Small intestine (tissue), 7 donors: ENCODE data around the gene TBCEL. TPM values are rescaled to one million over a fixed set of nuclear protein-coding genes. Genes with fewer than 3 reads are reported as not detected.
"Not testable (repeated sequence)": the region's sequence is repeated elsewhere in the genome, so short reads cannot be mapped to it uniquely, and the experiment has no call there.

Experiments used
- DNase-seq, 2 donors: peaks; one replicate each; pipeline versions ENCODE4 v3.0.0 to v3.0.0-alpha.2; 2013
- FAIRE-seq: peaks from 2 replicates; lab custom pipeline; 2012; peaks lifted over from hg19 to GRCh38; lab: Jason Lieb, UNC
- H3K27ac ChIP-seq, 3 donors: one replicate each; pipeline ENCODE4 v1.5.1; 2013; ENCODE audit warnings: low read length in 2 of 3, mild to moderate bottlenecking in 2 of 3, control low read depth in 1 of 3, inconsistent platforms in 1 of 3, low read depth in 1 of 3, moderate library complexity in 1 of 3
- H3K27me3 ChIP-seq, 3 donors: one replicate each; pipeline ENCODE4 v1.6.1; 2013; ENCODE audit warnings: low read length in 3 of 3, inconsistent platforms in 1 of 3; ENCODE audit not compliant: control insufficient read depth in 3 of 3, insufficient read depth in 3 of 3
- H3K36me3 ChIP-seq, 3 donors: one replicate each; pipeline ENCODE4 v1.6.1; 2013; ENCODE audit warnings: low read length in 3 of 3, inconsistent platforms in 1 of 3, low read depth in 1 of 3, mild to moderate bottlenecking in 1 of 3, moderate library complexity in 1 of 3; ENCODE audit not compliant: control insufficient read depth in 3 of 3, insufficient read depth in 2 of 3
- H3K4me1 ChIP-seq, 3 donors: one replicate each; pipeline ENCODE4 v1.6.1; 2013; ENCODE audit warnings: low read length in 2 of 3, inconsistent platforms in 1 of 3, low read depth in 1 of 3, mild to moderate bottlenecking in 1 of 3, moderate library complexity in 1 of 3; ENCODE audit not compliant: control insufficient read depth in 3 of 3, insufficient read depth in 2 of 3
- H3K4me3 ChIP-seq, 3 donors: one replicate each; pipeline ENCODE4 v1.5.1; 2013; ENCODE audit warnings: low read length in 3 of 3, control low read depth in 1 of 3, inconsistent platforms in 1 of 3, low read depth in 1 of 3, mild to moderate bottlenecking in 1 of 3, moderate library complexity in 1 of 3
- H3K9me3 ChIP-seq, 2 donors: one replicate each; pipeline ENCODE4 v1.6.1; 2013; ENCODE audit warnings: low read depth in 1 of 2, low read length in 1 of 2; ENCODE audit not compliant: control insufficient read depth in 2 of 2, insufficient read depth in 1 of 2
- WGBS, 3 donors: extraction: QIAGEN DNeasy Blood & Tissue Kit; methylation state at CpG; one replicate each; pipeline ENCODE4 v1.1.7; 2013; 5-methylcytosine and 5-hydroxymethylcytosine counted together
- polyA plus RNA-seq, 4 donors: library from polyadenylated mRNA; stranded (reverse) in 3 of 4; unstranded in 1 of 4; fragments of 200-250 nt in 3 of 4; fragments of 120-200 nt in 1 of 4; gene quantifications; one replicate each; pipeline versions ENCODE4 v1.2.1 to v1.2.3, GENCODE V29; 2013
- donor health status: healthy with polysubstance abuse.
- donor health status: control.
- donor health status: control.
- donor health status: Bipolar disorder and iron deficiency.
- donor health status: healthy.

Gene TBCEL
- polyA plus RNA-seq, 4 donors: 3.1 to 24.0 (median 4.0) TPM

DNA sequence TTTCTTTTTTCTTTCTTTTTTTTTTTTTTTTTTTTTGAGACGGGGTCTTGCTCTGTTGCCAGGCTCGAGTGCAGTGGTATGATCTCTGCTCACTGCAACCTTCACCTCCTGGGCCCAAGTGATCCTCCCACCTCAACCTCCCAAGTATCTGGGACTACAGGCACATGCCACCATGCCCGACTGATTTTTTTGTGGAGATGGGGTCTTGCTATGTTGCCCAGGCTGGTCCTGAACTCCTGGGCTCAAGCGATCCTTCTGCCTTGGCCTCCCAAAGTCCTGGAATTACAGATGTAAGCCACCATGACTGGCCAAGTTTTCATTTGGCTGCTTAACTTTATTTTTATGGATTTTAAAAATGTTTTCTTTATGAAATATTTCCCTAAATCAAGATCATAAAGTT, 7.7 kb downstream of the TBCEL start:
- not testable (repeated sequence) for H3K36me3 ChIP-seq, H3K9me3 ChIP-seq, H3K4me3 ChIP-seq, FAIRE-seq, H3K27me3 ChIP-seq, H3K27ac ChIP-seq, H3K4me1 ChIP-seq, DNase-seq
- WGBS, 3 donors: 92 to 98% (median 92%) methylated on average over 4 of the region's 4 CpGs

- Histone ChIP-seq H3K4me1 (peaks cover 0 to 3% (median 0%) of the 10 kb centered on the region in 3 donors), H3K4me3 (no peak overlapping the region), H3K27ac (no peak overlapping the region), H3K36me3 (no peaks in the 10 kb centered on the region), H3K9me3 (no peaks in the 10 kb centered on the region), H3K27me3 (no peaks in the 10 kb centered on the region)
- WGBS, 3 donors: 91 to 92% (median 91%) methylated on average over 3 of the region's 3 CpGs
- no peak for FAIRE-seq
- peak in 1 of 2 donors; percentile 22 for DNase-seq
Observed at GRCh38 chr11:121032546-121032945, 8.6 kb downstream of the TBCEL start.

DNA sequence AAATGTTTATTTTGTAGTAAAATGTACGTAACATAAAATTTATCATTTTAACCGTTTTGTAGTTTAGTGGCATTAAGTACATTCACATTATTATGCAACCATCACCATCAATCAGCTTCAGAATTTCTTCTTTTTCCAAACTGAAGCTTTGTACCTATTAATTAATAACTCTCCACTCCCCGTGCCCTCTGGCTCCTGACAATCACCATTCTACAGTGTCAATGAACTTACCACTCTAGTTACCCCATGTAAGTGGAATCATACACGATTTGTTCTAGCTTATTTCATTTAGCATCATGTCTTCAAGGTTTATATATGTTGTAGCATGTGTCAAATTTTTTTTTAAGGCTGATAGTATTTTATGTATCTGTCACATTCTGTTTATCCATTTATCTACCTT, 9.7 kb downstream of the TBCEL start:
- no peaks in the 10 kb centered on the region for H3K36me3 ChIP-seq
- H3K4me1 ChIP-seq: peaks cover 0 to 3% (median 0%) of the 10 kb centered on the region in 3 donors
- DNase-seq (peak in 1 of 2 donors; percentile 36), FAIRE-seq (no peak)
- 73 to 87% (median 77%) methylated on average over 4 of the region's 4 CpGs for WGBS, 3 donors
- no peaks in the 10 kb centered on the region for H3K9me3 ChIP-seq
- H3K27me3 ChIP-seq: no peaks in the 10 kb centered on the region
- peak overlapping the region in 1 of 3 donors; percentile 4 for H3K27ac ChIP-seq
- H3K4me3 ChIP-seq: no peak overlapping the region

GRCh38 chr11:121035169-121035755, 11.4 kb downstream of the TBCEL start:
- Histone ChIP-seq H3K9me3 (no peaks in the 10 kb centered on the region), H3K27ac (no peak overlapping the region), H3K36me3 (no peaks in the 10 kb centered on the region), H3K27me3 (no peaks in the 10 kb centered on the region), H3K4me3 (no peak overlapping the region), H3K4me1 (peaks cover 0 to 3% (median 0%) of the 10 kb centered on the region in 3 donors)
- DNase-seq (no peak), FAIRE-seq (no peak)
- 54 to 68% (median 61%) methylated on average over 4 of the region's 4 CpGs for WGBS, 3 donors

- Histone ChIP-seq H3K4me1 (peaks cover 0 to 3% (median 0%) of the 10 kb centered on the region in 3 donors), H3K9me3 (no peaks in the 10 kb centered on the region), H3K27ac (no peak overlapping the region), H3K27me3 (no peaks in the 10 kb centered on the region), H3K36me3 (no peaks in the 10 kb centered on the region), H3K4me3 (no peak overlapping the region)
- no peak for FAIRE-seq
- 62 to 81% (median 62%) methylated on average over 3 of the region's 3 CpGs for WGBS, 3 donors
- no peak for DNase-seq
Observed at GRCh38 chr11:121035780-121036179, 11.9 kb downstream of the TBCEL start.

GRCh38 chr11:121037016-121037415, 13.1 kb downstream of the TBCEL start:
- no peak for FAIRE-seq

DNA sequence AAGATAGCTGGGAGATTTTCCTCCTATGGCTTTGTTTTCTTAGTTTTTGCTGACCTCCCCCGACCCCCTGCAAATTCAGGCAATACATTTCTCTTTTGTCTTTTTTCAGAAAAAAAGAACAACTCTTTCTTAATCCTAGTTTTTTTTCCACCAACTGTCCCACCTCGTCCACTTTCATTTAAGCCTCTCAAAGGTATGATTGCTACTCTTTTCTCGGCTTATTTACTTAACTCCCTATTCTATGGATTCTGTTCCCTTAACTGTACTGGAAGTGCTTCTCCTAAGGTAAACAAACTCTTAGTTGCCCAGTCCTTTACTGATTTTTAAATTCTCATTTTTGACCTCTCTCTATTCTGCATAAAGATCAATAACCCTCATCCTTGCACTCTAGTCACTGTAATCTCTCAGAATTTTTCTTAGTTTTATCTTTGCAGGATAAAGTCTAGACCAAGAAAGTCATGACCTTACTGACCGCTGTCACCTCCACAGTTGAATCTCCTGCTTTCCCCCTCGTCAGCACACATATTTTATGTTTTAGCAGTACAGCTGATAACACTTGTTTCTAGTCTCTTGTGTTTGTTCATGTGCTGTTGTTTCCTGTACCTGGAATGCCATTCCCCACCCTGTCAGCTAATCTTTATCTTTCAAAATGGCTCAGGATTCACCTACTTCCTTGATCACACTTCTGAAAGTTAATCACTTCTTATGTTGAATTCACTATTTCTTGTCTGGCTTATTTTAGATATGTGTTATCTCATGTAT, 14.9 kb downstream of the TBCEL start:
- Histone ChIP-seq H3K4me3 (no peak overlapping the region), H3K4me1 (peaks cover 0 to 3% (median 0%) of the 10 kb centered on the region in 3 donors), H3K36me3 (no peaks in the 10 kb centered on the region), H3K27ac (peak overlapping the region in 1 of 3 donors; percentile 43), H3K9me3 (no peaks in the 10 kb centered on the region), H3K27me3 (no peaks in the 10 kb centered on the region)
- peak; percentile 29 to 45 for DNase-seq
- WGBS, 3 donors: 79 to 88% (median 85%) methylated on average over 5 of the region's 5 CpGs
- no peak for FAIRE-seq

More at GRCh38 chr11:121037016-121037415, 13.1 kb downstream of the TBCEL start:
- H3K27ac ChIP-seq: no peak overlapping the region
- H3K36me3 ChIP-seq: no peaks in the 10 kb centered on the region
- no peaks in the 10 kb centered on the region for H3K27me3 ChIP-seq
- 23 to 55% (median 44%) methylated on average over 1 of the region's 1 CpG for WGBS, 3 donors
- no peak overlapping the region for H3K4me3 ChIP-seq
- H3K9me3 ChIP-seq: no peaks in the 10 kb centered on the region
- H3K4me1 ChIP-seq: peaks cover 0 to 3% (median 0%) of the 10 kb centered on the region in 3 donors
- peak in 1 of 2 donors; percentile 29 for DNase-seq

DNA sequence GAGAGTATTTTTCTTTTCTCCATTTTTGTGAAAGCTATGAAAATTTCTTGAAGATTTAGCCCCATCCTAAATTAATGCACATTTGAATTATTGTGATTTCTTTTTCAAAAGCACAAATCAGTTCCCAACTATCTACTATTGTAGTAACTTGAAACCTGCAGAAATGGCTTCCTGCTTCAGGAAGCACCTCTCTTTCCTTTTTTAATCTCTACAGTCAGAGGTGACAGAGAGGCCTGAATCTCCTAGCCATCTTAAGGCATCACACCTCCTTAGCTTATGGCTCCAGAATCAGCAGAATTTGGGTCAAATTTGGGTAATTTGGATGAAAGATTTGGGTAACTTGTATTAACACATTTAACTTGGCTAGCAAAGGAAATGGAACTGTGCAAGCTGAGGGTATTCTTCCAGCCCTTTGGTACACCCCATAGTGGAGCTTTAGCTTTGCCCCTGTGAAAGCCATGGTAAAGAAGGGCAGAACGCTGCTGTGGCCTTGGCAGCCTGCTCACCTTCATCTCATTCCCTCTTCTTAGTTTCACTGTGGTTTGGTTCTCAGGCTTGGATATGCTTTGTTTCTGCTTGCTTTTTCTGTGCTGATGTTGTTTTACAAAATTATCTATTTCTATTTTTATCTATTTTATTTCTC, 16.2 kb downstream of the TBCEL start:
- DNase-seq (no peak), FAIRE-seq (no peak)
- WGBS, 3 donors: 92 to 96% (median 93%) methylated on average over 1 of the region's 1 CpG

More for the DNA sequence above, 16.2 kb downstream of the TBCEL start:
- H3K4me1 ChIP-seq: no peaks in the 10 kb centered on the region
- H3K36me3 ChIP-seq: no peaks in the 10 kb centered on the region
- H3K27me3 ChIP-seq: no peaks in the 10 kb centered on the region
- no peak overlapping the region for H3K4me3 ChIP-seq
- no peaks in the 10 kb centered on the region for H3K9me3 ChIP-seq
- no peak overlapping the region for H3K27ac ChIP-seq
